Measurements from ENCODE around the gene WDR20.

DNA sequence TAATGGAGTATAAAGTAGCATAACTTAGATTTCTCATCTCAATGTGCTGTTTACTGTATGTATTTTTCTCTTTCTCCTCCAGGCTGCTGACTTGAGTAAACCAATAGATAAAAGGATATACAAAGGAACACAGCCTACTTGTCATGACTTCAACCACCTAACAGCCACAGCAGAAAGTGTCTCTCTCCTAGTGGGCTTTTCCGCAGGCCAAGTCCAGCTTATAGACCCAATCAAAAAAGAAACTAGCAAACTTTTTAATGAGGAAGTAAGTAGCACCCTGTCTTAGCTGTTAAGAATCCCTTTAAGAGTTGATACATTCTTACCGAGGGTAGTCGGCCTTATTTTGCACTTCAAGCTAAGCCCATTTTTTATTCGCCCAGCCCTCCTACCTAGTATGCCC is 55.2 kb downstream of the WDR20 start:
- TF ChIP-seq, protein P1, sequence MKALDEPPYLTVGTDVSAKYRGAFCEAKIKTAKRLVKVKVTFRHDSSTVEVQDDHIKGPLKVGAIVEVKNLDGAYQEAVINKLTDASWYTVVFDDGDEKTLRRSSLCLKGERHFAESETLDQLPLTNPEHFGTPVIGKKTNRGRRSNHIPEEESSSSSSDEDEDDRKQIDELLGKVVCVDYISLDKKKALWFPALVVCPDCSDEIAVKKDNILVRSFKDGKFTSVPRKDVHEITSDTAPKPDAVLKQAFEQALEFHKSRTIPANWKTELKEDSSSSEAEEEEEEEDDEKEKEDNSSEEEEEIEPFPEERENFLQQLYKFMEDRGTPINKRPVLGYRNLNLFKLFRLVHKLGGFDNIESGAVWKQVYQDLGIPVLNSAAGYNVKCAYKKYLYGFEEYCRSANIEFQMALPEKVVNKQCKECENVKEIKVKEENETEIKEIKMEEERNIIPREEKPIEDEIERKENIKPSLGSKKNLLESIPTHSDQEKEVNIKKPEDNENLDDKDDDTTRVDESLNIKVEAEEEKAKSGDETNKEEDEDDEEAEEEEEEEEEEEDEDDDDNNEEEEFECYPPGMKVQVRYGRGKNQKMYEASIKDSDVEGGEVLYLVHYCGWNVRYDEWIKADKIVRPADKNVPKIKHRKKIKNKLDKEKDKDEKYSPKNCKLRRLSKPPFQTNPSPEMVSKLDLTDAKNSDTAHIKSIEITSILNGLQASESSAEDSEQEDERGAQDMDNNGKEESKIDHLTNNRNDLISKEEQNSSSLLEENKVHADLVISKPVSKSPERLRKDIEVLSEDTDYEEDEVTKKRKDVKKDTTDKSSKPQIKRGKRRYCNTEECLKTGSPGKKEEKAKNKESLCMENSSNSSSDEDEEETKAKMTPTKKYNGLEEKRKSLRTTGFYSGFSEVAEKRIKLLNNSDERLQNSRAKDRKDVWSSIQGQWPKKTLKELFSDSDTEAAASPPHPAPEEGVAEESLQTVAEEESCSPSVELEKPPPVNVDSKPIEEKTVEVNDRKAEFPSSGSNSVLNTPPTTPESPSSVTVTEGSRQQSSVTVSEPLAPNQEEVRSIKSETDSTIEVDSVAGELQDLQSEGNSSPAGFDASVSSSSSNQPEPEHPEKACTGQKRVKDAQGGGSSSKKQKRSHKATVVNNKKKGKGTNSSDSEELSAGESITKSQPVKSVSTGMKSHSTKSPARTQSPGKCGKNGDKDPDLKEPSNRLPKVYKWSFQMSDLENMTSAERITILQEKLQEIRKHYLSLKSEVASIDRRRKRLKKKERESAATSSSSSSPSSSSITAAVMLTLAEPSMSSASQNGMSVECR (CRISPR knock-in tag; IDR thresholded peaks at IDR 0.05; ENCODE audit: borderline replicate concordance), result no peak
- TF ChIP-seq, protein P2, sequence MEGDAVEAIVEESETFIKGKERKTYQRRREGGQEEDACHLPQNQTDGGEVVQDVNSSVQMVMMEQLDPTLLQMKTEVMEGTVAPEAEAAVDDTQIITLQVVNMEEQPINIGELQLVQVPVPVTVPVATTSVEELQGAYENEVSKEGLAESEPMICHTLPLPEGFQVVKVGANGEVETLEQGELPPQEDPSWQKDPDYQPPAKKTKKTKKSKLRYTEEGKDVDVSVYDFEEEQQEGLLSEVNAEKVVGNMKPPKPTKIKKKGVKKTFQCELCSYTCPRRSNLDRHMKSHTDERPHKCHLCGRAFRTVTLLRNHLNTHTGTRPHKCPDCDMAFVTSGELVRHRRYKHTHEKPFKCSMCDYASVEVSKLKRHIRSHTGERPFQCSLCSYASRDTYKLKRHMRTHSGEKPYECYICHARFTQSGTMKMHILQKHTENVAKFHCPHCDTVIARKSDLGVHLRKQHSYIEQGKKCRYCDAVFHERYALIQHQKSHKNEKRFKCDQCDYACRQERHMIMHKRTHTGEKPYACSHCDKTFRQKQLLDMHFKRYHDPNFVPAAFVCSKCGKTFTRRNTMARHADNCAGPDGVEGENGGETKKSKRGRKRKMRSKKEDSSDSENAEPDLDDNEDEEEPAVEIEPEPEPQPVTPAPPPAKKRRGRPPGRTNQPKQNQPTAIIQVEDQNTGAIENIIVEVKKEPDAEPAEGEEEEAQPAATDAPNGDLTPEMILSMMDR (IDR thresholded peaks at IDR 0.05), result no peak
- TF ChIP-seq, protein P3, sequence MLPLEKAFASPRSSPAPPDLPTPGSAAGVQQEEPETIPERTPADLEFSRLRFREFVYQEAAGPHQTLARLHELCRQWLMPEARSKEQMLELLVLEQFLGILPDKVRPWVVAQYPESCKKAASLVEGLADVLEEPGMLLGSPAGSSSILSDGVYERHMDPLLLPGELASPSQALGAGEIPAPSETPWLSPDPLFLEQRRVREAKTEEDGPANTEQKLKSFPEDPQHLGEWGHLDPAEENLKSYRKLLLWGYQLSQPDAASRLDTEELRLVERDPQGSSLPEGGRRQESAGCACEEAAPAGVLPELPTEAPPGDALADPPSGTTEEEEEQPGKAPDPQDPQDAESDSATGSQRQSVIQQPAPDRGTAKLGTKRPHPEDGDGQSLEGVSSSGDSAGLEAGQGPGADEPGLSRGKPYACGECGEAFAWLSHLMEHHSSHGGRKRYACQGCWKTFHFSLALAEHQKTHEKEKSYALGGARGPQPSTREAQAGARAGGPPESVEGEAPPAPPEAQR (CRISPR knock-in tag; IDR thresholded peaks at IDR 0.05), result no peak
- TF ChIP-seq ZNF121 (CRISPR knock-in tag; IDR thresholded peaks at IDR 0.05) (no peak), TP53 (CRISPR knock-in tag; IDR thresholded peaks at IDR 0.05) (no peak), ETV6 (CRISPR knock-in tag; IDR thresholded peaks at IDR 0.05) (no peak)

Data from WTC11 (cell line).